HL-60/S4 (cell line): ENCODE results near the gene RPS21.

Experiments used
- in situ Hi-C: fragments of 300-500 bp; cut with MboI; formaldehyde crosslinking; loops from 2 replicates; pipeline ENCODE4 v1.14.3; 2022; ENCODE audit warnings: low sequenced_read_pairs

RPS21 gene

GRCh38 chr20:62394248-62395245 lies 7.6 kb downstream of the RPS21 start:
- in situ Hi-C loops, result no loop called here

GRCh38 chr20:62395311-62396242 lies 8.7 kb downstream of the RPS21 start:
- in situ Hi-C loops, result no loop called here

- in situ Hi-C loops, result no loop called here
Measured at GRCh38 chr20:62396367-62397239, 9.7 kb downstream of the RPS21 start.

- in situ Hi-C loops, result no loop called here
Measured at GRCh38 chr20:62398120-62398821, 11.4 kb downstream of the RPS21 start.

GRCh38 chr20:62400021-62400420 lies 13.1 kb downstream of the RPS21 start:
- in situ Hi-C loops, result loop anchor here (25.0 kb wide), 1 partner anchor 387 kb away; the partner anchor contains the start of gene MRGBP

- in situ Hi-C loops, result loop anchor here (25.0 kb wide), 1 partner anchor 387 kb away; the partner anchor contains the start of gene MRGBP
Measured at GRCh38 chr20:62400541-62400940, 13.6 kb downstream of the RPS21 start.

GRCh38 chr20:62401331-62401779 lies 14.5 kb downstream of the RPS21 start:
- in situ Hi-C loops, result loop anchor here (25.0 kb wide), 1 partner anchor 386 kb away; the partner anchor contains the start of gene MRGBP

- in situ Hi-C loops, result loop anchor here (25.0 kb wide), 1 partner anchor 385 kb away; the partner anchor contains the start of gene MRGBP
Measured at GRCh38 chr20:62402456-62403150, 15.7 kb downstream of the RPS21 start.

- in situ Hi-C loops, result loop anchor here (25.0 kb wide), 1 partner anchor 384 kb away; the partner anchor contains the start of gene MRGBP
Measured at GRCh38 chr20:62403331-62403730, 16.4 kb downstream of the RPS21 start.

- in situ Hi-C loops, result loop anchor here (25.0 kb wide), 1 partner anchor 383 kb away; the partner anchor contains the start of gene MRGBP
Measured at GRCh38 chr20:62404112-62404665, 17.3 kb downstream of the RPS21 start.

- in situ Hi-C loops, result loop anchor here (25.0 kb wide), 1 partner anchor 383 kb away; the partner anchor contains the start of gene MRGBP
Measured at GRCh38 chr20:62404761-62405107, 17.8 kb downstream of the RPS21 start.

- in situ Hi-C loops, result loop anchor here (25.0 kb wide), 1 partner anchor 382 kb away; the partner anchor contains the start of gene MRGBP
Measured at GRCh38 chr20:62405108-62405980, 18.4 kb downstream of the RPS21 start.

GRCh38 chr20:62405981-62406513 lies 19.1 kb downstream of the RPS21 start:
- in situ Hi-C loops, result loop anchor here (25.0 kb wide), 1 partner anchor 381 kb away; the partner anchor contains the start of gene MRGBP

GRCh38 chr20:62406635-62407176 lies 19.8 kb downstream of the RPS21 start:
- in situ Hi-C loops, result loop anchor here (25.0 kb wide), 1 partner anchor 381 kb away; the partner anchor contains the start of gene MRGBP

- in situ Hi-C loops, result loop anchor here (25.0 kb wide), 1 partner anchor 380 kb away; the partner anchor contains the start of gene MRGBP
Measured at GRCh38 chr20:62407221-62407992, 20.5 kb downstream of the RPS21 start, which contains the start of gene CABLES2. Gene CABLES2, minus strand, starts transcription at chr20:62407285. Its CDS starts 9 bp downstream, at chr20:62407276.
